Loucy (cell line): ENCODE measurements around the gene PSME2.

Experiments
- H2AFZ ChIP-seq: fragments of 200-600 bp; sonication (generic); 2 replicates; pipeline ENCODE4 v1.6.0; 2016; ENCODE audit warnings: antibody characterized with exemption, mild to moderate bottlenecking, low read length, moderate library complexity
- H3F3A ChIP-seq: fragments of 200-600 bp; 2 replicates; pipeline ENCODE4 v1.6.0; 2016; ENCODE audit warnings: antibody characterized with exemption, low read depth, mild to moderate bottlenecking
- H3K27me3 ChIP-seq: fragments of 200-600 bp; sonication (generic); 2 replicates; pipeline ENCODE4 v1.6.1; 2014; ENCODE audit warnings: low read length, mild to moderate bottlenecking; ENCODE audit not compliant: insufficient read depth, poor library complexity, severe bottlenecking
- H3K36me3 ChIP-seq: fragments of 200-600 bp; sonication (generic); 2 replicates; pipeline ENCODE4 v1.6.1; 2016; ENCODE audit warnings: low read length; ENCODE audit not compliant: insufficient read depth
- H3K4me1 ChIP-seq: fragments of 200-600 bp; sonication (generic); 2 replicates; pipeline ENCODE4 v1.5.1; 2014; ENCODE audit warnings: low read length, mild to moderate bottlenecking; ENCODE audit not compliant: insufficient read depth, poor library complexity, severe bottlenecking
- H3K4me2 ChIP-seq: fragments of 200-600 bp; sonication (generic); 2 replicates; pipeline ENCODE4 v1.6.0; 2014; ENCODE audit warnings: antibody characterized with exemption, low read length, low read depth, mild to moderate bottlenecking; ENCODE audit not compliant: poor library complexity, severe bottlenecking
- H3K4me3 ChIP-seq: fragments of 200-600 bp; sonication (generic); 2 replicates; pipeline ENCODE4 v1.5.1; 2014; ENCODE audit warnings: low read length, mild to moderate bottlenecking, mixed read lengths; ENCODE audit not compliant: poor library complexity, severe bottlenecking
- H3K79me2 ChIP-seq: fragments of 200-600 bp; sonication (generic); 2 replicates; pipeline ENCODE4 v1.6.1; 2014; ENCODE audit warnings: low read length; ENCODE audit not compliant: insufficient read depth
- H3K9ac ChIP-seq: fragments of 200-600 bp; sonication (generic); 2 replicates; pipeline ENCODE4 v1.6.0; 2014; ENCODE audit warnings: mild to moderate bottlenecking, low read depth, low read length, moderate library complexity; ENCODE audit not compliant: poor library complexity, severe bottlenecking
- H3K9me2 ChIP-seq: fragments of 200-600 bp; sonication (generic); replicated peaks from 2 replicates; pipeline ENCODE4 v1.6.1; 2016; ENCODE audit warnings: low read depth, low read length, mixed read lengths
- H3K9me3 ChIP-seq: fragments of 200-600 bp; sonication (generic); 2 replicates; pipeline ENCODE4 v1.6.1; 2014; ENCODE audit warnings: mild to moderate bottlenecking, antibody characterized with exemption, low read length, low read depth; ENCODE audit not compliant: insufficient read depth
- H4K20me1 ChIP-seq: fragments of 200-600 bp; sonication (generic); 2 replicates; pipeline ENCODE4 v1.6.0; 2014; ENCODE audit warnings: antibody characterized with exemption, low read length, mild to moderate bottlenecking; ENCODE audit not compliant: insufficient read depth, poor library complexity, severe bottlenecking
- EZH2phosphoT487 ChIP-seq: fragments of 200-600 bp; IDR thresholded peaks from 2 replicates; pipeline ENCODE4 v1.6.1; 2018; ENCODE audit warnings: antibody characterized with exemption, mild to moderate bottlenecking, moderate library complexity, borderline replicate concordance
- TF ChIP-seq, protein P1 (sequence below): fragments of 200-600 bp; sonication (generic); conservative IDR thresholded peaks from 2 replicates; pipeline ENCODE4 v1.5.1; 2014; ENCODE audit warnings: mild to moderate bottlenecking, antibody characterized with exemption, low read length

PSME2 gene

DNA sequence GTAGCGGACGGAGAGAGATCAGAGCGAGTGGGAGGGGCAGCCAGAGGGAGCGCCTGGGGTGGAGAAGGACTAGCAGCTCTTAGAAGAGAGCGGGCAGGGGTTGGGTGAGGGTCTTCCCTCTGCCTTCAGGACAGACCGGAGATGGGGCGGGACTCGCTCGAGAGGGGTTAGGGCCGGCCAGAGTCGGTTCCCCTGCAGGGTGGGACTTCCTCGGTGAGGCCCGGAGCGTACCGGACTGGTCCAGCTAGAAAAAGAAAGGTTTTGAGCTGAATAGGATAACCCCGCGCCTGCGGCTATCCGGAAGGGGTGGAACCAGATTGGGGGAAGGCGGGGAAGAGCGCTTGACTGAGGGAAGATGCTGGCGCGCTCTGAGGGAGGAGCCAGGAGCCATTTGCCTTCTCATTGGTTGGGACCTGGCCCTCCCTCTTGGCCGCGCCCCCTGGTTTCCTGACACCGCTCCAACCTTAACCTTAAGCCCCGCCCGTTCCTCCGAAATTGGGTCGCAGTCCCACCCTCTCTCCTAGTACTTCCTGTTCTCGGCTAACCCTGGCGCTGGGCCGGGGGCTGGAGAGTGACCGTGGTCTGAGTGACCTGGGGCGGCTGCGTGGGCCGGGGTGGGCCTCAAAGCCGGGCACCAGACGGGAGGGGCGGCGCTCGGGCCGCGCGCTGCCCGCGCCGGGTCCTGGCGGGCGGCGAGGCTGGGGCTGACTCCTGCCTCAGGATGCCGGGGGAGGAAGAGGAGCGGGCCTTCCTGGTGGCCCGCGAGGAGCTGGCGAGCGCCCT, 759 bp upstream of the PSME2 start, which contains the start of gene RNF31:
Gene RNF31 (plus strand): TSS at position 521 of the 783 bp plus-strand sequence. CDS start 201 bp downstream, at position 722.
- Histone ChIP-seq H3K9ac (peak within 1 kb of the TSS; percentile 95), H3K27me3 (no peaks in the 10 kb centered on the region), H3K9me2 (no peaks in the 10 kb centered on the region), H3K79me2 (peaks cover 74% of the 10 kb centered on the region), H3K4me3 (peak within 1 kb of the TSS; percentile 100), H3K4me1 (peaks cover 31% of the 10 kb centered on the region), H2AFZ (peak within 1 kb of the TSS; percentile 94), H3K36me3 (peaks cover 22% of the 10 kb centered on the region; the same call in 1 of the 2 replicates), H4K20me1 (peaks cover 29% of the 10 kb centered on the region), H3K4me2 (peak within 1 kb of the TSS; percentile 100), H3K9me3 (no peaks in the 10 kb centered on the region), H3F3A (0 out of 2 replicates have a peak, but pooled peaks cover 2% of the 10 kb centered on the region)
- TF ChIP-seq EZH2phosphoT487 = no peak
- TF ChIP-seq, protein P1, sequence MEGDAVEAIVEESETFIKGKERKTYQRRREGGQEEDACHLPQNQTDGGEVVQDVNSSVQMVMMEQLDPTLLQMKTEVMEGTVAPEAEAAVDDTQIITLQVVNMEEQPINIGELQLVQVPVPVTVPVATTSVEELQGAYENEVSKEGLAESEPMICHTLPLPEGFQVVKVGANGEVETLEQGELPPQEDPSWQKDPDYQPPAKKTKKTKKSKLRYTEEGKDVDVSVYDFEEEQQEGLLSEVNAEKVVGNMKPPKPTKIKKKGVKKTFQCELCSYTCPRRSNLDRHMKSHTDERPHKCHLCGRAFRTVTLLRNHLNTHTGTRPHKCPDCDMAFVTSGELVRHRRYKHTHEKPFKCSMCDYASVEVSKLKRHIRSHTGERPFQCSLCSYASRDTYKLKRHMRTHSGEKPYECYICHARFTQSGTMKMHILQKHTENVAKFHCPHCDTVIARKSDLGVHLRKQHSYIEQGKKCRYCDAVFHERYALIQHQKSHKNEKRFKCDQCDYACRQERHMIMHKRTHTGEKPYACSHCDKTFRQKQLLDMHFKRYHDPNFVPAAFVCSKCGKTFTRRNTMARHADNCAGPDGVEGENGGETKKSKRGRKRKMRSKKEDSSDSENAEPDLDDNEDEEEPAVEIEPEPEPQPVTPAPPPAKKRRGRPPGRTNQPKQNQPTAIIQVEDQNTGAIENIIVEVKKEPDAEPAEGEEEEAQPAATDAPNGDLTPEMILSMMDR = no peak

DNA sequence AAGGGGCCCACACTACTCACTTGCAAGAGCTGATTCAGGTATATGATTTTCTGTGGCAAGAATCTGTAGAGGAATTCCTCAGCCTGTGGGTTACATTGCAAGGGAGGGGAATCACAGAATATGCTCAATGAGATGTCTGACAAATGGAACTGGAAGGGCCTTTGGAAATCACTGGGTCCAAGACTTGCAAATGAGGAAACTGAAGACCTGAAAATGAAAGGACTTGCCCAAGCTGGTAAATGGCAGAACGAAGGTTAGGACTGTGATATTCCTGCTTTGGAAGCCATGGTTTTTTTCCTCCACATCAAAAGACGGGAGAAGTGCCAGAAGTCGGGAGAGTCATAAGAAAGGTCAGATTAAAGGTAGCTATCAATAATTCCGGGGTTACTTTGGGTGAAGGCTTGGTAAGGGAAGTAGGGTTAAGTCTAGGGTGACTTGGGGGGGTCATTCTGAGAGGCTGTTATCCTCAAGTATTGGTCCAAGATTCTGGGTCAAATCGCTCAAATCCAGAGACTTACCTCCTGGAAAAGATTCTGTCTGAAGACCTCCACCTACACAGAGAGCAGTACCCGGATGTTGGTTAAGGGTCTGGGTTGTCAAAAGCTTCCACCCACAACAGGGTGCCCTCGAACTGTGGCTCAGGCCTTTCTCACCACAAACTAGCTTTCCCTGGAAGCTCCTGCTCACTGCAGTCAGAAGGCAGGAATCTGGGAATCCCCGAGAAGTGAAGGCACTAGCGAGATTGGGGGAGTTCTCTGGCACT, 539 bp downstream of the PSME2 start:
- H2AFZ ChIP-seq = 0 out of 2 replicates have a peak overlapping the region, but pooled peaks have one; percentile 94
- peak overlapping the region; percentile 100 for H3K4me3 ChIP-seq
- H3K79me2 ChIP-seq = peaks cover 73% of the 10 kb centered on the region
- no peaks in the 10 kb centered on the region for H3K27me3 ChIP-seq
- TF ChIP-seq EZH2phosphoT487 = no peak
- TF ChIP-seq, protein P1 = no peak
- H4K20me1 ChIP-seq = peaks cover 29% of the 10 kb centered on the region
- H3K4me1 ChIP-seq = peaks cover 35% of the 10 kb centered on the region
- H3K9me2 ChIP-seq = no peaks in the 10 kb centered on the region
- H3K9ac ChIP-seq = peak overlapping the region; percentile 95
- H3K36me3 ChIP-seq = peaks cover 10% of the 10 kb centered on the region; the same call in 1 of the 2 replicates
- no peaks in the 10 kb centered on the region for H3K9me3 ChIP-seq
- peak overlapping the region; percentile 100 for H3K4me2 ChIP-seq
- 0 out of 2 replicates have a peak, but pooled peaks cover 2% of the 10 kb centered on the region for H3F3A ChIP-seq

DNA sequence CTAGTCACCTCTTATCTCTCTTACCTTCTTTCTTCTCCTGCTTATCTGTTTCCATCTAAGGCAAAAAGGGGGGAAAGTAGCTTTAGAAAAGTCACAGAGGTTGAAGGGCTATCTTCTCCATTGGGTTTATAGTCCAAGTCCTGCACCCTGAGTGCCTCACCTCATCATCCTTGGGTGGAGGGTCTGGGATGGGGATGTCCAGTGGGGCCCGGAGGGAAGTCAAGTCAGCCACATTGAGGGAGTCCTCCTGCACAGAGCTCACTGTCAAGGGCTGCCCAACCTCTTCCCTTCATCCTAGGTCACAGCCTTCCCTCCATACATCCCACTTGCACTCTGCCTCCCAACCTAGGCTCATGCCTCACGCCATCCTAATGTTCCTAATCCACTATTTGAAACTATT, 1.2 kb downstream of the PSME2 start:
- TF ChIP-seq, protein P1 = no peak
- TF ChIP-seq EZH2phosphoT487 = no peak
- Histone ChIP-seq H3K79me2 (peaks cover 73% of the 10 kb centered on the region), H3K9me2 (no peaks in the 10 kb centered on the region), H2AFZ (no peak overlapping the region), H3K4me1 (peaks cover 35% of the 10 kb centered on the region), H3K9ac (peak overlapping the region; percentile 95), H3K4me2 (peak overlapping the region; percentile 100), H3K4me3 (peak overlapping the region; percentile 100), H4K20me1 (peaks cover 29% of the 10 kb centered on the region), H3K27me3 (no peaks in the 10 kb centered on the region), H3K36me3 (peaks cover 8% of the 10 kb centered on the region; the same call in 1 of the 2 replicates), H3F3A (0 out of 2 replicates have a peak, but pooled peaks cover 2% of the 10 kb centered on the region), H3K9me3 (no peaks in the 10 kb centered on the region)
